Measurements from ENCODE around the gene E2F8.

The E2F8 gene

GRCh38 chr11:19246816-19247215 is 6.1 kb upstream of the E2F8 start:
- Histone ChIP-seq H3K9ac (no peak overlapping the region), H3K4me3 (IDR thresholded peaks at IDR 0.05; ENCODE audit: insufficient read depth, low read depth, low read length) (no peak overlapping the region), H3K79me2 (ENCODE audit: insufficient read depth, low read depth) (no peaks in the 10 kb centered on the region), H3K36me3 (ENCODE audit: insufficient read depth) (no peaks in the 10 kb centered on the region), H4K20me1 (ENCODE audit: insufficient read depth) (no peaks in the 10 kb centered on the region), H3K4me2 (no peak overlapping the region), H2AFZ (ENCODE audit: low read depth) (no peak overlapping the region), H3K27ac (no peak overlapping the region), H3K27me3 (ENCODE audit: insufficient read depth, low read depth) (no peaks in the 10 kb centered on the region), H3K4me1 (ENCODE audit: low read depth, poor library complexity, severe bottlenecking) (no peaks in the 10 kb centered on the region)
- TF ChIP-seq CTCF (conservative IDR thresholded peaks at IDR 0.05; ENCODE audit: low read depth, low read length) = no peak

- Histone ChIP-seq H3K27me3 (ENCODE audit: insufficient read depth, low read depth) (no peaks in the 10 kb centered on the region), H3K4me1 (ENCODE audit: low read depth, poor library complexity, severe bottlenecking) (no peaks in the 10 kb centered on the region), H3K79me2 (ENCODE audit: insufficient read depth, low read depth) (peaks cover 4% of the 10 kb centered on the region; the same call in 1 of the 2 replicates), H4K20me1 (ENCODE audit: insufficient read depth) (no peaks in the 10 kb centered on the region), H3K4me3 (IDR thresholded peaks at IDR 0.05; ENCODE audit: insufficient read depth, low read depth, low read length) (no peak overlapping the region), H2AFZ (ENCODE audit: low read depth) (no peak overlapping the region), H3K9ac (no peak overlapping the region), H3K36me3 (ENCODE audit: insufficient read depth) (no peaks in the 10 kb centered on the region), H3K4me2 (no peak overlapping the region), H3K27ac (no peak overlapping the region)
- TF ChIP-seq CTCF (conservative IDR thresholded peaks at IDR 0.05; ENCODE audit: low read depth, low read length) = no peak
Measured at GRCh38 chr11:19245351-19245750, 4.6 kb upstream of the E2F8 start.

- Histone ChIP-seq H3K4me2 (no peak overlapping the region), H2AFZ (ENCODE audit: low read depth) (no peak overlapping the region), H3K4me1 (ENCODE audit: low read depth, poor library complexity, severe bottlenecking) (peaks cover under 1% of the 10 kb centered on the region), H3K9ac (no peak overlapping the region), H4K20me1 (ENCODE audit: insufficient read depth) (no peaks in the 10 kb centered on the region), H3K27ac (no peak overlapping the region), H3K36me3 (ENCODE audit: insufficient read depth) (no peaks in the 10 kb centered on the region), H3K27me3 (ENCODE audit: insufficient read depth, low read depth) (no peaks in the 10 kb centered on the region), H3K79me2 (ENCODE audit: insufficient read depth, low read depth) (peaks cover 10% of the 10 kb centered on the region; the same call in 1 of the 2 replicates), H3K4me3 (IDR thresholded peaks at IDR 0.05; ENCODE audit: insufficient read depth, low read depth, low read length) (no peak overlapping the region)
- TF ChIP-seq CTCF (conservative IDR thresholded peaks at IDR 0.05; ENCODE audit: low read depth, low read length) = no peak
Measured at GRCh38 chr11:19244621-19245020, 3.9 kb upstream of the E2F8 start.

GRCh38 chr11:19244084-19244483 is 3.3 kb upstream of the E2F8 start:
- no peak for TF ChIP-seq CTCF (conservative IDR thresholded peaks at IDR 0.05; ENCODE audit: low read depth, low read length)
- H3K79me2 ChIP-seq (ENCODE audit: insufficient read depth, low read depth) = peaks cover 14% of the 10 kb centered on the region; the same call in 1 of the 2 replicates
- H2AFZ ChIP-seq (ENCODE audit: low read depth) = no peak overlapping the region
- H3K36me3 ChIP-seq (ENCODE audit: insufficient read depth) = no peaks in the 10 kb centered on the region
- no peak overlapping the region for H3K9ac ChIP-seq
- H3K4me1 ChIP-seq (ENCODE audit: low read depth, poor library complexity, severe bottlenecking) = peaks cover 6% of the 10 kb centered on the region
- no peak overlapping the region for H3K4me3 ChIP-seq (IDR thresholded peaks at IDR 0.05; ENCODE audit: insufficient read depth, low read depth, low read length)
- H3K27ac ChIP-seq = no peak overlapping the region
- no peaks in the 10 kb centered on the region for H4K20me1 ChIP-seq (ENCODE audit: insufficient read depth)
- no peak overlapping the region for H3K4me2 ChIP-seq
- no peaks in the 10 kb centered on the region for H3K27me3 ChIP-seq (ENCODE audit: insufficient read depth, low read depth)
